Upper lobe of left lung (tissue), 6 donors: ENCODE measurements around the gene SHISAL1. TPM values are rescaled to one million over a fixed set of nuclear protein-coding genes. Genes with fewer than 3 reads are reported as not detected.

Source experiments
- ATAC-seq, 2 donors: fragments of 200-7000 bp; cut with Tn5 transposase; one replicate each; pipeline ENCODE4 v1.9.1; 2022; ENCODE audit warnings: mild to moderate bottlenecking in 2 of 2, moderate library complexity in 2 of 2; ENCODE audit not compliant: low FRiP score in 2 of 2
- DNase-seq, 2 donors: peaks; one replicate each; pipeline ENCODE4 v3.0.0-alpha.2; 2019 to 2020
- H3K27ac ChIP-seq, 4 donors: fragments of 200-600 bp; sonication (generic); one replicate each; pipeline ENCODE4 v1.5.1; 2016 to 2019
- H3K27me3 ChIP-seq, 4 donors: fragments of 200-600 bp; sonication (generic); one replicate each; pipeline ENCODE4 v1.5.1; 2017 to 2019
- H3K36me3 ChIP-seq, 4 donors: fragments of 200-600 bp; sonication (generic); one replicate each; pipeline ENCODE4 v1.5.1; 2016 to 2019
- H3K4me1 ChIP-seq, 4 donors: fragments of 200-600 bp; sonication (generic); one replicate each; pipeline ENCODE4 v1.5.1; 2018 to 2019
- H3K4me3 ChIP-seq, 4 donors: fragments of 200-600 bp; sonication (generic); one replicate each; pipeline ENCODE4 v1.5.1; 2017 to 2019; ENCODE audit warnings: mild to moderate bottlenecking in 2 of 4, moderate library complexity in 1 of 4
- H3K9me3 ChIP-seq, 4 donors: fragments of 200-600 bp; sonication (generic); one replicate each; pipeline ENCODE4 v1.5.1; 2018 to 2019
- CTCF ChIP-seq, 6 experiments: fragments of 450-650 bp in 4 of 6; fragments of 200-600 bp in 2 of 6; sonication (generic) in 2 of 6; IDR thresholded peaks; one replicate each; pipeline ENCODE4 v1.5.1; 2016 to 2019; ENCODE audit warnings: antibody characterized with exemption in 6 of 6
- EP300 ChIP-seq, 4 donors: sonication (generic); formaldehyde crosslinking; IDR thresholded peaks; one replicate each; pipeline ENCODE4 v1.5.1; 2017; ENCODE audit warnings: antibody characterized with exemption in 4 of 4, control low read depth in 2 of 4
- POLR2A ChIP-seq, 4 donors: fragments of 450-650 bp; IDR thresholded peaks; one replicate each; pipeline ENCODE4 v1.5.1; 2016 to 2017; ENCODE audit warnings: antibody characterized with exemption in 4 of 4, mild to moderate bottlenecking in 2 of 4
- POLR2AphosphoS5 ChIP-seq, 2 donors: sonication (generic); formaldehyde crosslinking; IDR thresholded peaks; one replicate each; pipeline ENCODE4 v1.5.1; 2017; ENCODE audit warnings: antibody characterized with exemption in 2 of 2
- WGBS, 2 donors: methylation state at CpG; one replicate each; pipeline ENCODE4 v1.1.5; 2017 to 2018; 5-methylcytosine and 5-hydroxymethylcytosine counted together
- total RNA-seq, 6 donors: library from RNA; depleted of rRNA in 4 of 6; stranded (reverse); fragments of >200 nt in 4 of 6; gene quantifications; one replicate each; pipeline versions ENCODE4 v1.1.0 to v1.2.1, GENCODE V29; 2016 to 2021
- donor health status: DM: no; HTN: no; CAD: no; lungs with moderate emphysema.
- donor health status: DM: no; HTN: yes; CAD: no; lungs with severe emphysema.

Gene SHISAL1
- total RNA-seq, 6 donors from 2014 or later, result 0.11 to 1.0 (median 0.20) TPM; not detected in 1

GRCh38 chr22:44278243-44279068 lies 34.3 kb downstream of the SHISAL1 start:
- Histone ChIP-seq H3K27ac (no peak overlapping the region), H3K9me3 (no peaks in the 10 kb centered on the region), H3K27me3 (no peaks in the 10 kb centered on the region), H3K4me3 (no peak overlapping the region), H3K4me1 (no peaks in the 10 kb centered on the region), H3K36me3 (no peaks in the 10 kb centered on the region)
- DNase-seq (no peak), ATAC-seq (no peak)
- TF ChIP-seq EP300 (IDR thresholded peaks at IDR 0.05) (no peak), POLR2A (IDR thresholded peaks at IDR 0.05) (no peak), POLR2AphosphoS5 (IDR thresholded peaks at IDR 0.05) (no peak)
- WGBS, 2 donors, result 78% methylated on average over 14 to 16 of the region's 17 CpGs

GRCh38 chr22:44277386-44278135 lies 35.2 kb downstream of the SHISAL1 start:
- DNase-seq, result no peak
- 86 to 88% methylated on average over 13 of the region's 13 CpGs for WGBS, 2 donors

GRCh38 chr22:44276706-44277356 lies 35.9 kb downstream of the SHISAL1 start:
- 76 to 77% methylated on average over 18 of the region's 18 CpGs for WGBS, 2 donors
- Histone ChIP-seq H3K27ac (no peak overlapping the region), H3K4me3 (no peak overlapping the region), H3K9me3 (no peaks in the 10 kb centered on the region), H3K4me1 (no peaks in the 10 kb centered on the region), H3K27me3 (no peaks in the 10 kb centered on the region), H3K36me3 (no peaks in the 10 kb centered on the region)
- no peak for DNase-seq
- no peak for ATAC-seq
- TF ChIP-seq CTCF (IDR thresholded peaks at IDR 0.05), result no peak
- TF ChIP-seq EP300 (IDR thresholded peaks at IDR 0.05), result no peak
- TF ChIP-seq POLR2A (IDR thresholded peaks at IDR 0.05), result no peak
- no peak for TF ChIP-seq POLR2AphosphoS5 (IDR thresholded peaks at IDR 0.05)

More at GRCh38 chr22:44277386-44278135, 35.2 kb downstream of the SHISAL1 start:
- no peak for ATAC-seq
- no peaks in the 10 kb centered on the region for H3K27me3 ChIP-seq
- H3K4me3 ChIP-seq, result no peak overlapping the region
- TF ChIP-seq CTCF (IDR thresholded peaks at IDR 0.05) (no peak), EP300 (IDR thresholded peaks at IDR 0.05) (no peak), POLR2AphosphoS5 (IDR thresholded peaks at IDR 0.05) (no peak), POLR2A (IDR thresholded peaks at IDR 0.05) (no peak)
- H3K36me3 ChIP-seq, result no peaks in the 10 kb centered on the region
- H3K9me3 ChIP-seq, result no peaks in the 10 kb centered on the region
- no peaks in the 10 kb centered on the region for H3K4me1 ChIP-seq
- H3K27ac ChIP-seq, result no peak overlapping the region

GRCh38 chr22:44276041-44276440 lies 36.7 kb downstream of the SHISAL1 start:
- Histone ChIP-seq H3K4me1 (no peaks in the 10 kb centered on the region), H3K9me3 (no peaks in the 10 kb centered on the region)

More at GRCh38 chr22:44276041-44276440, 36.7 kb downstream of the SHISAL1 start:
- ATAC-seq (no peak), DNase-seq (no peak)
- WGBS, 2 donors, result 68 to 85% methylated on average over 10 of the region's 10 CpGs
- TF ChIP-seq POLR2AphosphoS5 (IDR thresholded peaks at IDR 0.05) (no peak), EP300 (IDR thresholded peaks at IDR 0.05) (no peak), CTCF (IDR thresholded peaks at IDR 0.05) (no peak), POLR2A (IDR thresholded peaks at IDR 0.05) (no peak)
- H3K27ac ChIP-seq, result no peak overlapping the region
- H3K27me3 ChIP-seq, result no peaks in the 10 kb centered on the region
- no peaks in the 10 kb centered on the region for H3K36me3 ChIP-seq
- H3K4me3 ChIP-seq, result no peak overlapping the region
